Esophagus (tissue), 2 donors: Measurements from ENCODE around the gene LRRK1. TPM values are rescaled to one million over a fixed set of nuclear protein-coding genes. Genes with fewer than 3 reads are reported as not detected.

ENCODE experiments used
- H3K27ac ChIP-seq, 2 donors: one replicate each; pipeline ENCODE4 v1.5.1; 2013; ENCODE audit warnings: low read depth in 2 of 2, mild to moderate bottlenecking in 2 of 2, inconsistent platforms in 1 of 2, low read length in 1 of 2, moderate library complexity in 1 of 2
- H3K27me3 ChIP-seq, 2 donors: one replicate each; pipeline ENCODE4 v1.6.1; 2013; ENCODE audit warnings: low read length in 2 of 2, control low read depth in 1 of 2, mild to moderate bottlenecking in 1 of 2; ENCODE audit not compliant: insufficient read depth in 2 of 2, control insufficient read depth in 1 of 2
- H3K36me3 ChIP-seq, 2 donors: one replicate each; pipeline ENCODE4 v1.6.1; 2013; ENCODE audit warnings: low read length in 1 of 2; ENCODE audit not compliant: control insufficient read depth in 2 of 2, insufficient read depth in 2 of 2
- H3K4me1 ChIP-seq, 2 donors: one replicate each; pipeline ENCODE4 v1.6.1; 2013; ENCODE audit warnings: low read length in 1 of 2; ENCODE audit not compliant: control insufficient read depth in 2 of 2, insufficient read depth in 2 of 2
- H3K4me3 ChIP-seq, 2 donors: one replicate each; pipeline ENCODE4 v1.5.1; 2013; ENCODE audit warnings: low read length in 2 of 2, mild to moderate bottlenecking in 2 of 2, low read depth in 1 of 2, moderate library complexity in 1 of 2
- H3K9me3 ChIP-seq, 2 donors: one replicate each; pipeline ENCODE4 v1.6.1; 2013; ENCODE audit warnings: mild to moderate bottlenecking in 2 of 2, low read depth in 1 of 2, low read length in 1 of 2, moderate library complexity in 1 of 2; ENCODE audit not compliant: control insufficient read depth in 2 of 2, insufficient read depth in 1 of 2
- WGBS, 2 donors: extraction: QIAGEN DNeasy Blood & Tissue Kit; methylation state at CpG; one replicate each; pipeline ENCODE4 v1.1.7; 2013; 5-methylcytosine and 5-hydroxymethylcytosine counted together
- polyA plus RNA-seq, 2 donors: library from polyadenylated mRNA; stranded (reverse); fragments of 200-250 nt; gene quantifications; one replicate each; pipeline ENCODE4 v1.2.3, GENCODE V29; 2013
- donor health status: healthy with polysubstance abuse.
- donor health status: Bipolar disorder and iron deficiency.

Gene LRRK1
- 1 to 10 TPM; 4.4 to 7.0 TPM for polyA plus RNA-seq

GRCh38 chr15:100918690-100919480 lies at the start of gene LRRK1:
Gene LRRK1, plus strand, starts transcription at chr15:100919357. Its CDS starts 5,276 bp downstream, at chr15:100924633.
- Histone ChIP-seq H3K4me3 (peak within 1 kb of the TSS; percentile 71 to 78), H3K36me3 (no peaks in the 10 kb centered on the region), H3K9me3 (no peaks in the 10 kb centered on the region), H3K27ac (peak within 1 kb of the TSS; percentile 60 to 84), H3K4me1 (peaks cover 0 to 8% of the 10 kb centered on the region in 2 donors), H3K27me3 (no peaks in the 10 kb centered on the region)
- whole genome bisulfite sequencing, 2 donors: 1% methylated on average over 68 to 87 of the region's 87 CpGs

- Histone ChIP-seq H3K4me3 (no peak overlapping the region), H3K4me1 (peaks cover 3 to 7% of the 10 kb centered on the region in 2 donors), H3K9me3 (peaks cover 0 to 2% of the 10 kb centered on the region in 2 donors), H3K27ac (peak overlapping the region in 1 of 2 donors; percentile 34), H3K27me3 (no peaks in the 10 kb centered on the region), H3K36me3 (no peaks in the 10 kb centered on the region)
- WGBS, 2 donors: 28% methylated on average over 2 of the region's 2 CpGs
These were observed 46.0 kb upstream of the LRRK1 start for GRCh38 chr15:100873029-100873677.

GRCh38 chr15:100875495-100875894 lies 43.7 kb upstream of the LRRK1 start:
- 86 to 93% methylated on average over 2 of the region's 2 CpGs for WGBS, 2 donors
- Histone ChIP-seq H3K36me3 (no peaks in the 10 kb centered on the region), H3K4me3 (no peak overlapping the region), H3K4me1 (peaks cover 5 to 8% of the 10 kb centered on the region in 2 donors), H3K9me3 (no peaks in the 10 kb centered on the region), H3K27ac (no peak overlapping the region), H3K27me3 (no peaks in the 10 kb centered on the region)

- no peaks in the 10 kb centered on the region for H3K27me3 ChIP-seq
- H3K36me3 ChIP-seq: no peaks in the 10 kb centered on the region
- no peak overlapping the region for H3K4me3 ChIP-seq
- H3K27ac ChIP-seq: no peak overlapping the region
- H3K9me3 ChIP-seq: no peaks in the 10 kb centered on the region
- H3K4me1 ChIP-seq: peaks cover 5 to 8% of the 10 kb centered on the region in 2 donors
- 82 to 89% methylated on average over 7 of the region's 7 CpGs for WGBS, 2 donors
These were observed 43.2 kb upstream of the LRRK1 start for GRCh38 chr15:100875976-100876375.

- no peaks in the 10 kb centered on the region for H3K9me3 ChIP-seq
- 54 to 69% methylated on average over 10 of the region's 10 CpGs for WGBS, 2 donors
- H3K36me3 ChIP-seq: no peaks in the 10 kb centered on the region
- H3K27ac ChIP-seq: no peak overlapping the region
- H3K27me3 ChIP-seq: no peaks in the 10 kb centered on the region
- no peak overlapping the region for H3K4me3 ChIP-seq
- peaks cover 5 to 8% of the 10 kb centered on the region in 2 donors for H3K4me1 ChIP-seq
These were observed 41.6 kb upstream of the LRRK1 start for GRCh38 chr15:100877551-100877950.

GRCh38 chr15:100878130-100878529 lies 41.0 kb upstream of the LRRK1 start:
- no peak overlapping the region for H3K27ac ChIP-seq
- H3K27me3 ChIP-seq: no peaks in the 10 kb centered on the region
- no peaks in the 10 kb centered on the region for H3K36me3 ChIP-seq
- 85 to 87% methylated on average over 11 of the region's 11 CpGs for WGBS, 2 donors
- H3K4me3 ChIP-seq: no peak overlapping the region
- peaks cover 5 to 8% of the 10 kb centered on the region in 2 donors for H3K4me1 ChIP-seq
- no peaks in the 10 kb centered on the region for H3K9me3 ChIP-seq

- Histone ChIP-seq H3K27me3 (no peaks in the 10 kb centered on the region), H3K27ac (no peak overlapping the region), H3K4me3 (peak overlapping the region in 1 of 2 donors; percentile 53), H3K4me1 (peaks cover 5 to 8% of the 10 kb centered on the region in 2 donors), H3K36me3 (no peaks in the 10 kb centered on the region), H3K9me3 (no peaks in the 10 kb centered on the region)
- 38 to 55% methylated on average over 12 of the region's 12 CpGs for WGBS, 2 donors
These were observed 40.5 kb upstream of the LRRK1 start for GRCh38 chr15:100878648-100879047.

- H3K4me3 ChIP-seq: peak overlapping the region; percentile 53 to 59
- no peaks in the 10 kb centered on the region for H3K27me3 ChIP-seq
- 1 to 3% methylated on average over 54 to 62 of the region's 62 CpGs for WGBS, 2 donors
- H3K9me3 ChIP-seq: no peaks in the 10 kb centered on the region
- H3K27ac ChIP-seq: no peak overlapping the region
- peaks cover 5 to 8% of the 10 kb centered on the region in 2 donors for H3K4me1 ChIP-seq
- H3K36me3 ChIP-seq: no peaks in the 10 kb centered on the region
These were observed 40.1 kb upstream of the LRRK1 start for GRCh38 chr15:100879061-100879463.

- Histone ChIP-seq H3K4me3 (peak within 1 kb of the TSS; percentile 53 to 59), H3K4me1 (peaks cover 5 to 8% of the 10 kb centered on the region in 2 donors), H3K36me3 (no peaks in the 10 kb centered on the region), H3K27me3 (no peaks in the 10 kb centered on the region), H3K9me3 (no peaks in the 10 kb centered on the region), H3K27ac (no peak within 1 kb of the TSS)
- WGBS, 2 donors: 1% methylated on average over 71 to 93 of the region's 93 CpGs
These were observed 39.6 kb upstream of the LRRK1 start, which contains the start of gene ALDH1A3 for GRCh38 chr15:100879464-100880138. Gene ALDH1A3, plus strand, starts transcription at chr15:100879831. Its CDS starts 77 bp downstream, at chr15:100879908.
